Glutamatergic neuron (in vitro differentiated cells): Measurements from ENCODE around the gene NCBP2L. TPM values are rescaled to one million over a fixed set of nuclear protein-coding genes. Genes with fewer than 3 reads are reported as not detected.

Source experiments
- DNase-seq: peaks from one replicate; pipeline ENCODE4 v3.0.0; 2022
- H3K27ac Mint-ChIP-seq: one replicate; pipeline ENCODE4 v1.8.0; 2020; ENCODE audit warnings: mild to moderate bottlenecking, mixed read lengths, inconsistent platforms; ENCODE audit not compliant: unreplicated experiment
- H3K27me3 Mint-ChIP-seq: one replicate; pipeline ENCODE4 v1.8.0; 2020; ENCODE audit warnings: mild to moderate bottlenecking, moderate library complexity, mixed read lengths, inconsistent platforms; ENCODE audit not compliant: unreplicated experiment
- H3K36me3 Mint-ChIP-seq: one replicate; pipeline ENCODE4 v1.8.0; 2020; ENCODE audit warnings: mild to moderate bottlenecking, mixed read lengths, inconsistent platforms; ENCODE audit not compliant: unreplicated experiment
- H3K4me1 Mint-ChIP-seq: one replicate; pipeline ENCODE4 v1.8.0; 2020; ENCODE audit warnings: mild to moderate bottlenecking, low read depth, mixed read lengths, inconsistent platforms; ENCODE audit not compliant: unreplicated experiment
- H3K4me3 Mint-ChIP-seq: one replicate; pipeline ENCODE4 v1.8.0; 2020; ENCODE audit warnings: mild to moderate bottlenecking, mixed read lengths, inconsistent platforms; ENCODE audit not compliant: unreplicated experiment
- H3K9me3 Mint-ChIP-seq: one replicate; pipeline ENCODE4 v1.8.0; 2020; ENCODE audit warnings: mild to moderate bottlenecking, moderate library complexity, mixed read lengths, inconsistent platforms; ENCODE audit not compliant: unreplicated experiment
- CTCF ChIP-seq: fragments of 200-600 bp; sonication (generic); IDR thresholded peaks from one replicate; pipeline ENCODE4 v1.5.0; 2021; ENCODE audit not compliant: partially characterized antibody, unreplicated experiment
- total RNA-seq: library from RNA; stranded (reverse); fragmentation: NEBNext Ultra II Directional; extraction: Animal tissue kit (Norgen Biotek cat#: 25700); gene quantifications from one replicate; pipeline ENCODE4 v1.2.1, GENCODE V29; 2021; ENCODE audit not compliant: unreplicated experiment

Gene NCBP2L
- total RNA-seq, 1 donor from 2014 or later = not detected

- DNase-seq = no peak
- no peak overlapping the region for H3K27ac Mint-ChIP-seq
- no peaks in the 10 kb centered on the region for H3K9me3 Mint-ChIP-seq
- TF ChIP-seq CTCF = no peak
- H3K27me3 Mint-ChIP-seq = peaks cover 1% of the 10 kb centered on the region
- H3K4me1 Mint-ChIP-seq = peaks cover 4% of the 10 kb centered on the region
- H3K36me3 Mint-ChIP-seq = no peaks in the 10 kb centered on the region
- no peak overlapping the region for H3K4me3 Mint-ChIP-seq
Observed at GRCh38 chrX:107742700-107743191, 34.8 kb upstream of the NCBP2L start.

GRCh38 chrX:107743995-107744394 is 33.5 kb upstream of the NCBP2L start:
- Mint-ChIP-seq H3K27me3 (peaks cover 1% of the 10 kb centered on the region), H3K4me1 (peaks cover 4% of the 10 kb centered on the region), H3K36me3 (no peaks in the 10 kb centered on the region), H3K4me3 (no peak overlapping the region), H3K27ac (no peak overlapping the region), H3K9me3 (no peaks in the 10 kb centered on the region)
- TF ChIP-seq CTCF = no peak
- no peak for DNase-seq

GRCh38 chrX:107744868-107745267 is 32.7 kb upstream of the NCBP2L start:
- no peaks in the 10 kb centered on the region for H3K9me3 Mint-ChIP-seq
- DNase-seq = no peak
- H3K27me3 Mint-ChIP-seq = peaks cover 1% of the 10 kb centered on the region
- H3K4me3 Mint-ChIP-seq = no peak overlapping the region
- no peak for TF ChIP-seq CTCF
- H3K36me3 Mint-ChIP-seq = no peaks in the 10 kb centered on the region
- peaks cover 4% of the 10 kb centered on the region for H3K4me1 Mint-ChIP-seq
- no peak overlapping the region for H3K27ac Mint-ChIP-seq

GRCh38 chrX:107747596-107748161 is 29.9 kb upstream of the NCBP2L start:
- Mint-ChIP-seq H3K4me1 (no peaks in the 10 kb centered on the region), H3K27ac (no peak overlapping the region), H3K4me3 (no peak overlapping the region), H3K36me3 (no peaks in the 10 kb centered on the region), H3K9me3 (no peaks in the 10 kb centered on the region), H3K27me3 (no peaks in the 10 kb centered on the region)
- no peak for TF ChIP-seq CTCF
- no peak for DNase-seq

- H3K27me3 Mint-ChIP-seq = no peaks in the 10 kb centered on the region
- H3K4me1 Mint-ChIP-seq = no peaks in the 10 kb centered on the region
- TF ChIP-seq CTCF = no peak
- H3K9me3 Mint-ChIP-seq = no peaks in the 10 kb centered on the region
- H3K4me3 Mint-ChIP-seq = no peak overlapping the region
- no peak for DNase-seq
- H3K27ac Mint-ChIP-seq = no peak overlapping the region
- no peaks in the 10 kb centered on the region for H3K36me3 Mint-ChIP-seq
Observed at GRCh38 chrX:107748506-107748905, 29.0 kb upstream of the NCBP2L start.
